ENCODE results near the gene USHBP1. TPM values are rescaled to one million over a fixed set of nuclear protein-coding genes. Genes with fewer than 3 reads are reported as not detected.

USHBP1 gene
- total and polyA plus RNA-seq, 2 of the 4 experiments (the other 2 are of a cell fraction), result not detected

- ATAC-seq (ENCODE audit: low read depth) (no peak), DNase-seq (no peak)
- Histone ChIP-seq H2AK5ac (ENCODE audit: low read depth, low read length) (no peak overlapping the region), H3K56ac (ENCODE audit: extremely low read depth, insufficient read depth, low read length) (no peak overlapping the region), H2BK120ac (ENCODE audit: low read depth, low read length) (no peak overlapping the region), H3K9me1 (ENCODE audit: insufficient read depth, low read length) (no peaks in the 10 kb centered on the region), H3K36me3 (ENCODE audit: control insufficient read depth, insufficient read depth, low read length) (peaks cover 17% of the 10 kb centered on the region; the same call in 1 of the 2 replicates), H4K8ac (ENCODE audit: low read depth in 2 of 2, low read length in 2 of 2) (no peak overlapping the region), H3K27ac (ENCODE audit: insufficient read depth, low read length) (no peak overlapping the region), H3K4ac (ENCODE audit: low read depth, low read length) (no peak overlapping the region), H3K27me3 (ENCODE audit: control insufficient read depth, insufficient read depth, low read length) (no peaks in the 10 kb centered on the region), H2BK15ac (ENCODE audit: low read depth, low read length) (no peak overlapping the region), H2AFZ (replicated peaks; ENCODE audit: low read length, poor library complexity) (no peak overlapping the region), H4K5ac (ENCODE audit: low read depth, low read length) (no peak overlapping the region), H4K20me1 (ENCODE audit: insufficient read depth, low read length) (no peaks in the 10 kb centered on the region), H3K23ac (ENCODE audit: low read depth, low read length) (no peak overlapping the region), H3K79me1 (ENCODE audit: low read depth in 1 of 2, low read length in 2 of 2) (peaks cover 0 to 23% of the 10 kb centered on the region in 2 experiments; a peak in 2 of 4 replicates), H3K9me3 (ENCODE audit: control insufficient read depth, insufficient read depth, low read length) (no peaks in the 10 kb centered on the region), H3K9ac (ENCODE audit: low read depth, low read length) (no peak overlapping the region), H2BK5ac (ENCODE audit: low read depth, low read length, poor library complexity, severe bottlenecking) (no peak overlapping the region), H2AK9ac (replicated peaks; ENCODE audit: low read depth, low read length, poor library complexity) (peak overlapping the region; percentile 55), H3K4me2 (ENCODE audit: low read depth, low read length) (no peak overlapping the region), H4K91ac (ENCODE audit: insufficient read depth, low read depth, low read length) (no peak overlapping the region), H3K4me1 (ENCODE audit: control insufficient read depth, insufficient read depth, low read length) (no peaks in the 10 kb centered on the region; the same call in 1 of the 2 replicates), H3K14ac (replicated peaks; ENCODE audit: low read depth, low read length) (no peak overlapping the region), H3K4me3 (ENCODE audit: insufficient read depth, low read depth, low read length) (no peak overlapping the region), H3K18ac (ENCODE audit: low read depth, low read length) (no peak overlapping the region), H2BK20ac (ENCODE audit: low read depth, low read length) (no peak overlapping the region)
- no TSS peak for BruUV-seq (replicated peaks)
- ChIA-PET CTCF (no interaction called here), POLR2A (ENCODE audit: unreplicated experiment) (no interaction called here)
- dilution Hi-C loops (cut with HindIII; ENCODE audit: low sequenced_read_pairs, unreplicated experiment) (no loop called here), intact Hi-C loops (cut with micrococcal nuclease) (no loop called here), in situ Hi-C loops (cut with MboI; ENCODE audit: low sequenced_read_pairs) (no loop called here)
- 97% methylated on average over 6 of the region's 13 CpGs; no CpG with 5 or more reads in 1 of the 2 experiments for WGBS, 2 experiments (ENCODE audit: extremely low coverage in 2 of 2, insufficient read length in 1 of 2)
- TF ChIP-seq RAD21 (IDR thresholded peaks at IDR 0.05; ENCODE audit: low read length) (no peak), POLR2A (IDR thresholded peaks at IDR 0.05; ENCODE audit: low read depth, low read length) (no peak), FOS (IDR thresholded peaks at IDR 0.05; ENCODE audit: low read depth, low read length) (no peak), RFX5 (IDR thresholded peaks at IDR 0.05; ENCODE audit: low read depth, low read length) (no peak)
Observed at GRCh38 chr19:17268754-17269153, 4.2 kb upstream of the USHBP1 start.
